Activated naive CD4-positive, alpha-beta T cell treated with anti-CD3 and anti-CD28 coated beads, Interleukin-2, amount 10 ng/mL, durations not matched to agents 7 days and 5 days (primary cell): ENCODE data around the gene ABCF1.
"Not testable (repeated sequence)": the region's sequence is repeated elsewhere in the genome, so short reads cannot be mapped to it uniquely, and the experiment has no call there.

ENCODE experiments used
- CTCF ChIA-PET: fragments of 350-600 bp; sonication (Branson Sonifier 250); formaldehyde crosslinking; loops from one replicate; lab custom pipeline; 2021; ENCODE audit warnings: antibody characterized with exemption; lab: Charles Lee
- DNase-seq: peaks from one replicate; pipeline ENCODE4 v3.0.0-alpha.2; 2020
- H3K27ac Mint-ChIP-seq: one replicate; pipeline ENCODE4 v1.8.0; 2021; ENCODE audit warnings: mild to moderate bottlenecking, moderate library complexity, mixed read lengths
- H3K27me3 Mint-ChIP-seq: one replicate; pipeline ENCODE4 v1.8.0; 2021; ENCODE audit warnings: mild to moderate bottlenecking, mixed read lengths
- H3K36me3 Mint-ChIP-seq: one replicate; pipeline ENCODE4 v1.8.0; 2021; ENCODE audit warnings: mixed read lengths
- H3K4me1 Mint-ChIP-seq: one replicate; pipeline ENCODE4 v1.8.0; 2021; ENCODE audit warnings: mixed read lengths
- H3K4me3 Mint-ChIP-seq: one replicate; pipeline ENCODE4 v1.8.0; 2021; ENCODE audit warnings: mild to moderate bottlenecking, moderate library complexity, mixed read lengths
- H3K9me3 Mint-ChIP-seq: one replicate; pipeline ENCODE4 v1.8.0; 2021; ENCODE audit warnings: mixed read lengths

ABCF1 gene

DNA sequence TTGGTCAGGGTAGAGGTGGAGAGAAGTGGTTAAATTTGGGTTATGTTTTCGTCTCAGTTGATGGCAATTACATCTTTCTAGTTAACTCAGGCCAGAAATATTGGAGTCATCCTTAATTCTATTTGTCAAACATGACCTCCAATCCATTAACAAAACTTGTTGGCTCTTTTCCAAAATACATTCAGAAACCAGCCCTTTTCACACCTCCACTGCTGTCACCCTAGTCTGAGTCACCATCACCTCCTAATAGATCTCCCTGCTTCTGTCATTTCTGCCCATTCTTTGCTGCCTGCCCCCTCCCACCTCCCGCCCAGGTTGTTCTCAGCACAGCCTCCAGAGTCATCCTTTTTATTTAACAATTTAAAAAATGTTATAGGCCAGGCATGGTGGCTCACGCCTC lies 3.0 kb upstream of the ABCF1 start:
- CTCF ChIA-PET: no interaction called here
- Mint-ChIP-seq H3K36me3 (peaks cover 9% of the 10 kb centered on the region), H3K4me3 (no peak overlapping the region), H3K27me3 (peaks cover 13% of the 10 kb centered on the region), H3K4me1 (peaks cover 41% of the 10 kb centered on the region), H3K9me3 (no peaks in the 10 kb centered on the region), H3K27ac (no peak overlapping the region)
- DNase-seq: no peak

DNA sequence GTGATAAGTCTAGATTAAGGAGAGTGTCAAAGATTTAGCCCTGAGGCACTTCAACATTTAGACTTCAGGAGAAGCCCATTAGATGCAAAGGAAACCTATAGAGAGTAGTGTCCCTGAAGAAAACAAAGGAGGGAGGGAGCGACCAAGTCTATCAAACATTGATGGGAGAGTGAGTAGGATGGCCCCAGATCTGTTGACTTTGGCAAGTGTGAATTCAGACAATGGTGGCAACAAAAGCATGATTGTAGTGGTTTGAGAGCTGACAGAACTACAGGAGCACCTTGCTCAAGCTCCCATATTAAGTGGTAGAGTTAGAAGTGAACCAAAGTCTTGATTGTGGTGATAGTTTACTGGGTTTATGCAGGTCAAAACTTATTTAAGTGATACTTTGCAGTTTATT lies 979 bp upstream of the ABCF1 start:
- no peaks in the 10 kb centered on the region for H3K9me3 Mint-ChIP-seq
- peak overlapping the region; percentile 95 for H3K4me3 Mint-ChIP-seq
- DNase-seq: no peak
- peaks cover 13% of the 10 kb centered on the region for H3K27me3 Mint-ChIP-seq
- peaks cover 57% of the 10 kb centered on the region for H3K4me1 Mint-ChIP-seq
- peak overlapping the region; percentile 95 for H3K27ac Mint-ChIP-seq
- CTCF ChIA-PET: interaction anchor here (1.2 to 2.3 kb wide), 7 partner anchors 24 to 120 kb away, joined by 3 to 8 read pairs (median 3); no protein-coding TSS in a partner anchor
- peaks cover 16% of the 10 kb centered on the region for H3K36me3 Mint-ChIP-seq

DNA sequence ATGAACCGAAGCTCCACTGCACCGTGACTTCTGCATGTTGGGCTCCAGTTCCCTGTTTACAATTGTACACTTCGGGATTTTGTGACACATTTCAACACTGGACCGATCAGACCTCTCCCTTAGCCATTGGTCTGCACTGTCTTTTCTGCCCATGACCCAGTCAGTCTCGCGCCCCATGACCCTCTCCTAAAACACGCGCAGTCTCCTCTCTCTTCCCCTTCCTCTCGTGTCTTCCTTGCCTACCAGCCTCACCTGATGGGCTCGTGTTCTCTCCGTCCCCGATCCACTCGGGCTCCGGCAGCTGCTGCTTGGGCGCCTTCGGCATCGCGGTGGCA lies 535 bp upstream of the ABCF1 start:
- Mint-ChIP-seq H3K27ac (peak overlapping the region; percentile 95), H3K4me3 (peak overlapping the region; percentile 95), H3K9me3 (no peaks in the 10 kb centered on the region), H3K4me1 (peaks cover 59% of the 10 kb centered on the region), H3K27me3 (peaks cover 13% of the 10 kb centered on the region), H3K36me3 (peaks cover 16% of the 10 kb centered on the region)
- DNase-seq: no peak
- CTCF ChIA-PET: interaction anchor here (1.0 to 2.3 kb wide), 6 partner anchors 14 to 120 kb away, joined by 3 to 8 read pairs (median 6); partner anchors contain the start of gene PRR3

GRCh38 chr6:30571762-30572082 lies 480 bp downstream of the ABCF1 start:
- CTCF ChIA-PET: interaction anchor here (0.8 to 2.3 kb wide), 3 partner anchors 15 to 41 kb away, joined by 3 to 6 read pairs (median 5); partner anchors contain the start of gene PRR3
- DNase-seq: no peak

DNA sequence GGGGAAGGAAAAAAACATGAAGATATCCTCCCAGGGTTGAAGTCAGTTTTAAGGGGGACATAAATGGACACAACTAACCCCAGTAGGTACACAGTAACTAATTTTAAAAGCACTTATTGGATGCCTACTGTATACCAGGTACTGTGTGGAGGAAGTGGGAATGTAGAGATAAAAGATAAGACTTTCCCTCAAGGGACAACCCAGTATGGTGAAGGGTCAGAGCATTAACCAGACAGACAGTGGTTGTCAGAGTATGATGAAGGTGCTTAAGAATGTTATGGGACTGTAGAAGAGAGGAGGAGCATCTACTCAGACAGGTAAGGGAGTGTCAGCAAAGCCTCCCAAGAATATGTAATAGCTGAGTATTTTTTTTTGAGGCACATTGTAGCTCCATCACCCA lies 906 bp downstream of the ABCF1 start:
- H3K4me1 Mint-ChIP-seq: peaks cover 64% of the 10 kb centered on the region
- CTCF ChIA-PET: no interaction called here
- H3K9me3 Mint-ChIP-seq: no peaks in the 10 kb centered on the region
- no peak for DNase-seq
- peak overlapping the region; percentile 95 for H3K4me3 Mint-ChIP-seq
- H3K27me3 Mint-ChIP-seq: peaks cover 13% of the 10 kb centered on the region
- peaks cover 24% of the 10 kb centered on the region for H3K36me3 Mint-ChIP-seq
- H3K27ac Mint-ChIP-seq: peak overlapping the region; percentile 95

More at GRCh38 chr6:30571762-30572082, 480 bp downstream of the ABCF1 start:
- peak overlapping the region; percentile 95 for H3K4me3 Mint-ChIP-seq
- no peaks in the 10 kb centered on the region for H3K9me3 Mint-ChIP-seq
- peak overlapping the region; percentile 95 for H3K27ac Mint-ChIP-seq
- H3K36me3 Mint-ChIP-seq: peaks cover 20% of the 10 kb centered on the region
- peaks cover 63% of the 10 kb centered on the region for H3K4me1 Mint-ChIP-seq
- peaks cover 13% of the 10 kb centered on the region for H3K27me3 Mint-ChIP-seq

GRCh38 chr6:30573113-30573512 lies 1.9 kb downstream of the ABCF1 start:
- Mint-ChIP-seq H3K27me3 (peaks cover 13% of the 10 kb centered on the region), H3K36me3 (peaks cover 34% of the 10 kb centered on the region), H3K9me3 (no peaks in the 10 kb centered on the region), H3K4me3 (peak overlapping the region; percentile 16), H3K27ac (peak overlapping the region; percentile 2), H3K4me1 (peaks cover 63% of the 10 kb centered on the region)
- no peak for DNase-seq
- CTCF ChIA-PET: interaction anchor here (1.0 to 1.4 kb wide), 2 partner anchors 32 to 90 kb away, joined by 3 to 7 read pairs; no protein-coding TSS in a partner anchor

- Mint-ChIP-seq H3K4me1 (peaks cover 25% of the 10 kb centered on the region), H3K9me3 (no peaks in the 10 kb centered on the region), H3K27me3 (no peaks in the 10 kb centered on the region), H3K36me3 (peaks cover 64% of the 10 kb centered on the region), H3K27ac (no peak overlapping the region), H3K4me3 (no peak overlapping the region)
- DNase-seq: no peak
- CTCF ChIA-PET: interaction anchor here (1.0 kb wide), 3 partner anchors 33 to 144 kb away, joined by 3 to 4 read pairs (median 3); no protein-coding TSS in a partner anchor
These were observed 6.8 kb downstream of the ABCF1 start for GRCh38 chr6:30578051-30578450.

GRCh38 chr6:30583921-30584320 lies 12.7 kb downstream of the ABCF1 start:
- Mint-ChIP-seq H3K4me1 (no peaks in the 10 kb centered on the region), H3K4me3 (no peak overlapping the region), H3K27me3 (no peaks in the 10 kb centered on the region), H3K36me3 (peaks cover 69% of the 10 kb centered on the region), H3K9me3 (no peaks in the 10 kb centered on the region), H3K27ac (no peak overlapping the region)
- DNase-seq: no peak
- CTCF ChIA-PET: interaction anchor here (1.2 to 7.0 kb wide), 4 partner anchors 13 to 99 kb away, joined by 4 to 34 read pairs (median 5); no protein-coding TSS in a partner anchor

GRCh38 chr6:30589754-30590358 lies 18.6 kb downstream of the ABCF1 start:
- peaks cover 54% of the 10 kb centered on the region for H3K36me3 Mint-ChIP-seq
- H3K27me3 Mint-ChIP-seq: no peaks in the 10 kb centered on the region
- H3K9me3 Mint-ChIP-seq: no peaks in the 10 kb centered on the region
- H3K27ac Mint-ChIP-seq: no peak overlapping the region
- no peaks in the 10 kb centered on the region for H3K4me1 Mint-ChIP-seq
- no peak for DNase-seq
- H3K4me3 Mint-ChIP-seq: no peak overlapping the region
- CTCF ChIA-PET: interaction anchor here (0.7 to 1.9 kb wide), 5 partner anchors 10 to 108 kb away, joined by 3 to 7 read pairs (median 5); no protein-coding TSS in a partner anchor

GRCh38 chr6:30590509-30590908 lies 19.3 kb downstream of the ABCF1 start:
- CTCF ChIA-PET: interaction anchor here (0.7 to 1.9 kb wide), 5 partner anchors 10 to 108 kb away, joined by 3 to 7 read pairs (median 5); no protein-coding TSS in a partner anchor
- Mint-ChIP-seq H3K4me3 (no peak overlapping the region), H3K36me3 (peaks cover 52% of the 10 kb centered on the region), H3K27me3 (no peaks in the 10 kb centered on the region), H3K27ac (no peak overlapping the region), H3K4me1 (peaks cover 1% of the 10 kb centered on the region), H3K9me3 (no peaks in the 10 kb centered on the region)
- DNase-seq: no peak

DNA sequence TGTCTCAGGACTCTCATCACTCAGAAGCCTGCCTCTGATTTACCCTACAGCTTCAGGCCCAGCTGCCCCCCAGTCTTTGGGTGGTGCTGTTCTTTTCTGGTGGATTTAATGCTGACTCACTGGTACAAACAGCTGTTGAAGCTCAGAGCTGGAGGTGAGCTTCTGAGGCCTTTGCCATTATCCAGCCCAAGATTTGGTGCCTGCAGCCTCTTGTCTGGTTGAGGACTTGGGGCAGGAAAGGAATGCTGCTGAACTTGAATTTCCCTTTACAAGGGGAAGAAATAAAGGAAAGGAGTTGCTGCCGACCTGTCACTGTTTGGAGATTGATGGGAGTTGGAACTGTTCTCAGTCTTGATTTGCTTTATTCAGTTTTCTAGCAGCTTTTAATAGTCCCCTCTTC lies 19.8 kb downstream of the ABCF1 start:
- H3K27me3 Mint-ChIP-seq: no peaks in the 10 kb centered on the region
- CTCF ChIA-PET: interaction anchor here (0.7 to 1.9 kb wide), 4 partner anchors 35 to 109 kb away, joined by 3 to 7 read pairs (median 5); no protein-coding TSS in a partner anchor
- peaks cover 50% of the 10 kb centered on the region for H3K36me3 Mint-ChIP-seq
- no peak for DNase-seq
- H3K9me3 Mint-ChIP-seq: no peaks in the 10 kb centered on the region
- H3K4me1 Mint-ChIP-seq: peaks cover 2% of the 10 kb centered on the region
- no peak overlapping the region for H3K4me3 Mint-ChIP-seq
- H3K27ac Mint-ChIP-seq: no peak overlapping the region

DNA sequence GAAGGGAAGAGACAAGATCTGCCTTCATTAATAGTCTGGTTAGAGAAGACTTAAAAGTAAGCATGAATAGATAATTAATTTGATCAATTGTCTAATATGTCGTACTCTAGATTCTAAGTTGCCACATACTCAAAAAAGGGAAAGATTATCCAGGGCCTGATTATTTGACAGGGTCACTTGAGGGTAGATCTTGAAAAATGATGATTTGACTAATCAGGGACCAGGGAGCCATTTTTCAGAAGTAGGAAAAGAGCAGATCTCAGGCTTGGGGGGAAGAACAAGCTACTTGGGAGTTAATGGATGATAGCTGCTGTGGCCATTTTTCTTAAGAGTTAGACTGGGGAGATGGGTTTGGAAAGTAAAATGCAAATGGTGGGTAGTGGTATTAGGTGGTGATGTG lies 21.0 kb downstream of the ABCF1 start:
- Mint-ChIP-seq H3K4me3 (no peak overlapping the region), H3K36me3 (peaks cover 45% of the 10 kb centered on the region), H3K4me1 (peaks cover 3% of the 10 kb centered on the region), H3K27ac (no peak overlapping the region), H3K27me3 (no peaks in the 10 kb centered on the region), H3K9me3 (no peaks in the 10 kb centered on the region)
- CTCF ChIA-PET: interaction anchor here (0.9 to 1.2 kb wide), 3 partner anchors 18 to 109 kb away, joined by 3 to 4 read pairs (median 3); no protein-coding TSS in a partner anchor
- DNase-seq: no peak

GRCh38 chr6:30597315-30598144 lies 26.3 kb downstream of the ABCF1 start:
- H3K4me3 Mint-ChIP-seq, H3K9me3 Mint-ChIP-seq, H3K27me3 Mint-ChIP-seq, H3K4me1 Mint-ChIP-seq: not testable (repeated sequence)
- CTCF ChIA-PET: interaction anchor here (0.8 to 5.2 kb wide), 30 partner anchors 10 to 147 kb away, joined by 3 to 44 read pairs (median 4); partner anchors contain the start of genes ABCF1, DHX16 and PRR3
- peaks cover 33% of the 10 kb centered on the region for H3K36me3 Mint-ChIP-seq
- peak overlapping the region; percentile 67 for H3K27ac Mint-ChIP-seq
- peak; percentile 89 for DNase-seq
